GM18867 (cell line): ENCODE data around the gene ANHX.
"Not testable (repeated sequence)": the region's sequence is repeated elsewhere in the genome, so short reads cannot be mapped to it uniquely, and the experiment has no call there.

Experiments
- ATAC-seq: cut with Tn5 transposase; IDR thresholded peaks from one replicate; pipeline ENCODE4 v1.9.1; 2021; ENCODE audit warnings: mild to moderate bottlenecking, moderate library complexity; ENCODE audit not compliant: unreplicated experiment

ANHX gene

GRCh38 chr12:133235401-133236112 lies at the start of gene ANHX:
ANHX (minus strand) TSS chr12:133235877; CDS start chr12:133234356, 1,521 bp downstream.
- no peak for ATAC-seq

- ATAC-seq = not testable (repeated sequence)
Observed at GRCh38 chr12:133264668-133265067, 29.0 kb upstream of the ANHX start.

- no peak for ATAC-seq
Observed at GRCh38 chr12:133264173-133264572, 28.5 kb upstream of the ANHX start.

GRCh38 chr12:133256321-133256720 lies 20.6 kb upstream of the ANHX start:
- no peak for ATAC-seq

GRCh38 chr12:133255833-133256232 lies 20.2 kb upstream of the ANHX start:
- not testable (repeated sequence) for ATAC-seq

GRCh38 chr12:133251732-133252131 lies 16.1 kb upstream of the ANHX start:
- no peak for ATAC-seq

- no peak for ATAC-seq
Observed at GRCh38 chr12:133236556-133236955, 879 bp upstream of the ANHX start.

GRCh38 chr12:133236144-133236543 lies 467 bp upstream of the ANHX start:
- ATAC-seq = no peak

- ATAC-seq = no peak
Observed at GRCh38 chr12:133234971-133235370, 706 bp downstream of the ANHX start.

- ATAC-seq = no peak
Observed at GRCh38 chr12:133233993-133234564, 1.6 kb downstream of the ANHX start.

GRCh38 chr12:133233006-133233405 lies 2.7 kb downstream of the ANHX start:
- ATAC-seq = no peak

- ATAC-seq = no peak
Observed at GRCh38 chr12:133231001-133231400, 4.7 kb downstream of the ANHX start.

- no peak for ATAC-seq
Observed at GRCh38 chr12:133227281-133227852, 8.3 kb downstream of the ANHX start.

GRCh38 chr12:133226690-133227089 lies 9.0 kb downstream of the ANHX start:
- no peak for ATAC-seq

GRCh38 chr12:133225527-133225926 lies 10.2 kb downstream of the ANHX start:
- ATAC-seq = no peak

GRCh38 chr12:133222211-133222610 lies 13.5 kb downstream of the ANHX start:
- no peak for ATAC-seq

GRCh38 chr12:133221241-133221640 lies 14.4 kb downstream of the ANHX start:
- ATAC-seq = no peak

- ATAC-seq = no peak
Observed at GRCh38 chr12:133220521-133220920, 15.2 kb downstream of the ANHX start.

- no peak for ATAC-seq
Observed at GRCh38 chr12:133217219-133217618, 18.5 kb downstream of the ANHX start.

GRCh38 chr12:133215724-133216123 lies 20.0 kb downstream of the ANHX start:
- no peak for ATAC-seq

- ATAC-seq = no peak
Observed at GRCh38 chr12:133206390-133206789, 29.3 kb downstream of the ANHX start.

- ATAC-seq = no peak
Observed at GRCh38 chr12:133204264-133204603, 31.4 kb downstream of the ANHX start.
